ENCODE measurements around the gene IFT57.
"Not testable (repeated sequence)": the region's sequence is repeated elsewhere in the genome, so short reads cannot be mapped to it uniquely, and the experiment has no call there.

The IFT57 gene

DNA sequence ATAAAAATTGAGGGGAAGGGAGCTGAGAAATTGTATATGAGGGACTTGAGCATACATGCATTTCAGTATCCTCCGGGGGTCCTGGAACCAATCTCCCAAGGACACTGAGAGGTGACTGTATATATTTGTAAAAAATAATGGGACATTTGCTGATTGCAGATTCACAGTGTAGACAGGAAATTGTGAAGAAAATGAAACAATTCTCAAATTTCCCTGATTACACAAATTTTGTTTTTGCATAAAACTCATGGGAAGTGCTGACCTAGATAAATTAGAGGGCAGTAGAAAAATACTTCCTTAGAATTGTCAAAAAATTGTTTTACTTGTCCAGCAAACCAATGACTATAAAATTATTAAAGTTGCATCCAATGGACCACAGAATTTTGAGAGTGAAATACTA lies 64.0 kb downstream of the IFT57 start:
- DNase-seq, result no peak

DNA sequence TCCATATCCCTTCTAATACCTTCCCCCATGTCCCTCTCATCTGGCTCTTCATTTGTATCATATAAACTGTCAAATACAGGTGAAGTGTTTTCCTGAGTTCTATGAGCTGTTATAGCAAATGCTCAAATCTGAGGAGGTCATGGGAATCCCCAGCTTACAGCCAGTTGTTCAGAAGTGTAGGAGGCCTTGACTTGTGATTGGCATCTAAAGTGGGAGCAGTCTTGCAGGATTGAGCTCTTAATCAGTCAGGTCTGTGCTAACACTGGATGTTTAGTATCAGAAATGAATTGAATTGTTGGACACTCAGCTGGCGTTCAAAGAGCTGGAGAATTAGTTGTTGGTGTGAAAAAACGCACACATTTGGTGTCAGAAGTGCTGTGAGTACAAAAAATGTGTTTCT lies 65.0 kb downstream of the IFT57 start:
- no peak for DNase-seq

DNA sequence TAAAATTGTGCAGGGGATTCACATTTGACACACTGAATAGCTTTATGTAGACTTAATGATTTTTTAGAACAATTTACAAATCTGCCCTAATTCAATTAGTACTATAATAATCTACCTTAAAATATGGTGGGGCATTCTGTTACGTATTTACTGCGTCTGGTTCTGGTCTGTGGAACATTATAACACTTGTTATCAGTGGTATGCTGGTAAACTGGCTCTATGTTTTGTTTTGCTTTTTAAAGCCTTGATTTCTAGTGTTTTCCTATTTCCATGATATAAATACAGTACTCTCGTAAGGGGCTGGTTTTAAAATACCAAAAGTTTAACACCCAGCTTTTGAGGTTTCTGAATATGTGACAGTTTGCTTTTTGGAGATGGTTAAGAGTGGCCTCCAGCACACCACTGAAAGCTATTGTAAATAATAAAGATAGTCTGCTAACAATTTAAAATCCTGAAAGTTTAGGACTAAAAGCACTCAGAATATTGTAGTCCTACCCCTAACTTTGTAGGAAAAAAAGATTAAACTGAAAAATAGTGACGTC lies 65.8 kb downstream of the IFT57 start:
- DNase-seq, result no peak

- DNase-seq, result not testable (repeated sequence)
Measured at GRCh38 chr3:108155642-108156041, 66.6 kb downstream of the IFT57 start.

DNA sequence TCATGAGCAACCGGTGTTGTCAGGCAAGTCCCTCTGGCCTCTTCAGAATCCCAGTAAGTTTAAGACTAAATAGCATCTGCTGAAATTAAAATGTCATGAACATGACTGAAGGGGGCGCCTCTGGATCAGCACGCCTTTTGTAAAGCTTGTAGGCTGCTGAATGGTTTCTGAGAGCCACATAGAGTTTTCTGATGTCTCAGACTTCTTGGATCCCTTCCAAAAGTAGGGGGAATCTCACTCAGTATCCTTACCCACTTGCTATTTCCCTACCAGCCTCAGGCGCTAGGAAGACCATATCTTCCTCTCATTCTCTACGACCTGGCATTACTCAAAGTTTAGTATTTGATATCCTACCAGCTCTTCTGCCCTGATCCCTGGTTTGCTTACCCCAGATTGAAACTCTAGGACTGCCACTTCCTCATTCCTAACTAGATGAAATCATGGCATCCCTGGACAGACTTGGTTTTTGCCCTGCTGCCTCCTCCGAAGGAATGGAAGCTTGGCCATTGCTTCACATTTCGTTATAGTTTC lies 68.7 kb downstream of the IFT57 start:
- DNase-seq, result no peak

GRCh38 chr3:108152274-108152673 lies 70.0 kb downstream of the IFT57 start:
- no peak for DNase-seq

DNA sequence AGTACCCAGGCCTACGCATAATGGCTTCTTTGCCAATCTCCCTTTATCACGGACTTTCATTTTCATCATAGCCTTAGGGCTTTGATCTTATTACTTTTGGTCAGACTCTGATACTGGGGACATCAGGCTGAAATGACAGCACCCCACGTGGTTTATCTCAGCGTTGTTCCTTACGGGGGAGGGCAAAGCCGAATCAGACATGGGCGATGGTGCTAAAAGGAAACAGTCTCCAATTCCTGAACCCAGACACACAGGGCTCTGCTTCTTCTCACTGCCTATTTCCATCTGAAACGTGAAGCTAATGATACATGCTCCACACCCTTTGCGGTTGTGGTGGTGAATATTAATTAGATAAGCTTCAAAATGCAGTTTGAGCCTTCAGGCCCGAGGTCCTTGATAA lies 72.0 kb downstream of the IFT57 start:
- DNase-seq, result no peak

DNA sequence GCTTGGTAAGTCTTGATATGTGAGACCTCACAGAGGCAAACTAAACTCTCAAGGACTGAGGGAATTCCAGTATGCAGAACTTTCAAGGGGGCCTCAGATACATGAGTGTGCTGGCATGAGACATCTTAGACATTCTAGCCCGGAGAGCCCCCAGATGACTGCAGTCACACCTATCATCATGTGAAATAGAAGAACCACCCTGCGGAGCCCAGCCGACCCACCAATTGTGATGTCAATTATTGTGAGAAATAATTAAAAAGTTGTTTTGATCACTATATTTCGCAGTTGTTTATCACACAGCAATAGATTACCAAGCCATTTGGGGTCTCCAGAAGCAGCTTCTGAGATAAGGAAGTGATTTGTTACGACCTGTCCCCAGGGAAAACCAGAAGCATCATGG lies 76.1 kb downstream of the IFT57 start:
- no peak for DNase-seq

GRCh38 chr3:108145578-108145977 lies 76.6 kb downstream of the IFT57 start:
- no peak for DNase-seq

GRCh38 chr3:108137460-108137814 lies 84.8 kb downstream of the IFT57 start:
- no peak for DNase-seq

DNA sequence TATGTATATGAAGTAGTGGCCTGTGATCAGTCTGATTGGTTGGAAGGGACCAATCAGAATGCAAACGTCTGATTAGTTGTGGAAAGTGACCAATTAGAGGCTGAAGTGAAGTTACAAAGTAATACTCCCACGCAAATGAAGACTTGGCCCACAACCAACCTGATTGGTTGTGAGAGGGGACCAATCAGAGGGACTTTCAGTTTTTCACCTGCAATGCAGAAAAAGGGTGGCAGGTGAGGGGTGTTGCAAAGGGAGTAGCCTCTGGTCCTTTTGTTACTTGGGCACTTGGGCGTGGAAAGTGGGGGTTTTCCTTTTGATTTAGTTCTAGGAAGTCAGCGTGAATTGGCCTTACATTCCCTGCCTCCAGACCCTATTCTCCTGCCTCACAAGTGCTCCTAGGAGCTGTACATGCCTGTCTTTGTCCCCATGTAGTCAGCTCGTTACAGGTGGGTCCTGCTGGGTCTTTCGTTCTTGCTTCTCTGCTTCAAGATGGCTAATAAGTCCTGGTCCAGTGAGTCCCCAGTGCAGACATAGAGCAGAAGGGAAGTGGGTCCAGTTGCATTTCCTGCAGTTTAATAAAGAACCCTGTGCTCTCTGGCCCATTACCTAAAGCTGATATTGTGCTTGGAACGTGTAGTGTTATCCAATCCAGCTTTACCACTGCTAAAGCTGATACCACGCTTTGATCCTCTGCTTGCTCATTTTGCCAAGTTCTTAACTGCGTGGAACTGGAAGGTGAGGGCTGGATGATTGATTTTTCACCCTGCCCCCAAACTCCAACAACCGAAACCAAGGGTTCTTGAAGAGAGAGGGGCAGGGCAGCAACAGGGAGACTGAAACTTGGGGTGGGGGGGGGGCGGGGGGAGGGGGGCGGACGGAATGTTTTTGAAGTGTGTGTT lies 85.4 kb downstream of the IFT57 start:
- DNase-seq, result no peak

DNA sequence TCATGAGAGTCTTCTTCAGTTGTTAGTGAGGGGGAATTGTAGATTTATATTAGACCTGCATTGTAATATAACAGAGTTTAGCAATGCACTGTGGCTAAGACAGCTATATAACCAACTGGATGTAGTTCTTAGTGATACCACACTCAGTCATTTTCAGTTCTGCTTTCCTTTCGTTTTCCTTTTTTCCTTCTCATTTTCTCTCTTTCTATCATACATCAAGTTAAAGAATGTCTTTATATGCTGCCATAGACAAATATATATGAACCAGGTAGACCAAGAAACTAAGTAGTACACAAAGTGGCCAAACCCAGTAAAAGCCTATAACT lies 87.7 kb downstream of the IFT57 start:
- no peak for DNase-seq

DNA sequence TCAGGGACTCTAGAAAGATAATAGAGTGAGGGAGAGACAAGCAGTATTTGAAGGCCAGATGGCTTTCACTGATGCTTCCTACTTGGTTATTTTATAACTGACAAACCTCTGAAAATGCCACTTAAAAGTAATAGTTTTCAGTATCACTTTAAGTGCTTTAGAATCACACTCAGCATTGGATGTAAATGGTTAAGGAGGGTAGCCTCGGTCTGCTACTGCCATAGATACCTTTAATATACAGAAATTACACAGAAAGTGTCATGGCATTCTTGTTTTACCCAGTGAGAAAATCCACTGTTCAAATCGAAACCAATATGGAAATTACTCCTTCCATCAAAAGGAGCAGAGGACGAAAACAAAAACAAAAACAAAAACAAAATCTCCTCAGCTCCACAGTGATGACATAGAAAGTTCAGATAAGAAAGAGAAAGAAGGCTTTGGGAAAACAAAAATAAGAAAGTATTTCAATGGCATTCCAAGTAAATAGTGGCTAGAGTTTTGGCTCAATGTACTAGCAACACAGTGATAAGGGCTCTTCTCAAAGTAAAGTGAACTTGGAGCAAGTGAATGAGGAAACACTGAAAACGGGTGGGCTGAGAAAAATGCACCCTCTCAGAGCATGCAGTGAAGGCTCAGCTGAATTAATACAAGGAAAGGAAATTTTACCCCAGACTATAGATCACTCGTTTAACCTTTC lies 88.2 kb downstream of the IFT57 start:
- DNase-seq, result no peak

- no peak for DNase-seq
Measured at GRCh38 chr3:108133048-108133369, 89.2 kb downstream of the IFT57 start.

DNA sequence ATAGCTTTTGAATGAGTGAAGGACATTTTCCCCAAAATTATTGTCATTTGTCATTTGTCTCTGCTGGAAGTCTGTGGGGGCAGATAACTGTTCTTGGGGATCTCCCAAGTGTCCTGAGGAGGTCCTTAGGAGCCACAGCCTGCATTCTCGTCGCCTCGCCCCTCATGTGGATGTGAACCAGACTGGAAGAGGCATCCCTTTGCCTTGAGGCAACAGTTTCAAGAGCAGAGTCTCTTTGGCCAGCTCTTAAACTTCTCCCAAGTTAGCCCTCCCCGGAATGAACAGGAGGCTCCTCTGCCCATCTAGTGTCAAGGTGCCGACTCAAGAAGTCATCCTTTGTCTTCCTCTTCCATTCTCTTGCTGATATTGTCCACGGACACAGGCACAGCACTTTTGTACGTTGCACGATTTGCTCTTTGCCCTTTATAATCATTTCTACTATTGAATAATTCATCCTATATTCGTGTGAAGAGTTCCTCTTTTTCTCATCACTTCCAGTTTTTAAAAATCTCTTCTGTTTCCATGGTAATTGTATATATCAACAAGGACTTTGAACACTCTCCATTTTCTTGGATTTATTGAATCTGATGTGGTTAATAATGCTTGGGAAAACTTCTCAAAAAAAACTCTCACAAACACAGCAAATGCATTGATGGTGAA lies 90.6 kb downstream of the IFT57 start:
- DNase-seq, result no peak

DNA sequence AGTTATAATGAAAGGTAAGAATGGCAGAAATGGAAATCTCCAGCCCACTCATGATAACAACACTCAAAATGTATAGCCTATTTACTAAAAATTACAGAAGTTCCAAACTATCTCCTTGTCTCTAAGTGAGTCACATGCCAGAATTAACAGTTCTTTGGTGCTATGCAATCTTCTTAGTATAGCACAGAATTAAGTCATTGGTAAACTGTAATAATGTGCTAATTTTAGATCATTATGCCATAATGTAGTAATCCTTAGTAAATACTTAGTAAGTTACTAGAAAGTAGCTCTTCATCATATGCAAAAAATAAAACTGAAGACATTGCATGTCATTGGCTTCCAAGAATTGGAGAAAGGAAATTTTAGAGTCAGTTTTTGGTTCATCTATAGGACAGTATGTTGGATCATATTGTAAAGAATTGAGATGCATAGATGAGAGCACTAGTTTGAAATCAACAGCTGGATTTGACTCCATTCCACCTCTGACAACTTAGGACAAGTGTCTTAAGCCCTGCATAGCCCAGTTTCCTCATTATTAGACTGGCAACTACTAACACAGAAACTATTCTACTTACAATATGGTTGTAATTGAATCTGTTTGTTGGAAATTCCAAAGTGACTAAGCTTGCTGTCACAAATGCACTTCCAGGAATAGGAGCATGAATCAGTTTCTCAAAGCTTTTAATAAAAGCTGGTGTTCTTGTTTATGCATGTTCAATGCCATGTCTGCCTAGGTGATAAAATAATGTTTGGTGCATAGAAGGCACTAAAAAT lies 91.3 kb downstream of the IFT57 start:
- DNase-seq, result no peak

GRCh38 chr3:108130236-108130635 lies 92.0 kb downstream of the IFT57 start:
- no peak for DNase-seq

- DNase-seq, result no peak
Measured at GRCh38 chr3:108127301-108127988, 94.8 kb downstream of the IFT57 start.

DNA sequence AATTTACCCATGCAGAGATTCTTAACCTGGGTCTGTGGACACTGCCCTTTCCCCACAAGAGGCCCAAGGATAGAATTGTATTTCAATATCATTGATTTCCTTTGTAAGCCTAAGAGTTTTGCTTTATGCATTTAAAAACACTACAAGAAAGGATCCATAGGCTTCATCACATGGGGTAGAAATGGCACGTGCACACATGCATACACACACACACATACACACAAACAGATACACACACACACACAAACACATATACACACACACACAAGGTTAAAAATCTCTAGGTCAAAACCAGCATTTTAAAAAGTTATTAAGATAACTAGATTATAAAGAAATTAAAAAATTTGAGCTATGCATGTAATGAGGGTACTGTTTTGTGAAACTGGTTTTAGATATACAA lies 95.9 kb downstream of the IFT57 start:
- no peak for DNase-seq

GRCh38 chr3:108125550-108126071 lies 96.6 kb downstream of the IFT57 start:
- no peak for DNase-seq

DNA sequence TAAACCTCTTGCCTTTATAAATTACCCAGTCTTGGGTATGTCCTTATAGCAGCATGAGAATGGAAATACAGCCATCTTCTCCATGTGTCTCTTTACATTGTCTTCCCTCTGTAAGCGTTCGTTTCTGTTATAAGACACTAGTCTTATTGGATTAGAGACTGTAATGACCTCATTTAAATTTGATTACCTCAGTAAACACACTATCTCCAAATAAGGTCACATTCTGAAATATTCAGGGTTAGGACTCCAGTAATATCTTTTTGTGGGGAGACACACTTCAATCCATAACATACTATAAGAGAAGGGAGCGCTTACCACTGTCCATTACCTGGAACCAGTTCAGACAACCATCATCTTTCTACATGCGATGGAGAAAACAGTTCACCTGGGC lies 97.1 kb downstream of the IFT57 start:
- no peak for DNase-seq
